ENCODE measurements around the gene AOC2. TPM values are rescaled to one million over a fixed set of nuclear protein-coding genes. Genes with fewer than 3 reads are reported as not detected.

The AOC2 gene
- total and polyA plus RNA-seq, 4 donors = 0.17 to 2.4 (median 0.41) TPM

GRCh38 chr17:42849031-42849430 is 4.7 kb downstream of the AOC2 start:
- Histone ChIP-seq H3K9ac (ENCODE audit: low read depth in 1 of 2, low read length in 2 of 2) (no peak overlapping the region), H3K4me1 (ENCODE audit: control insufficient read depth in 4 of 4, insufficient read depth in 4 of 4, low read length in 3 of 4) (peaks cover 0 to 17% (median 15%) of the 10 kb centered on the region in 4 donors), H3K4me3 (ENCODE audit: low read depth in 1 of 3, low read length in 3 of 3) (no peak overlapping the region), H3K27me3 (ENCODE audit: control insufficient read depth in 4 of 4, insufficient read depth in 4 of 4, low read length in 3 of 4) (no peaks in the 10 kb centered on the region), H3K9me3 (ENCODE audit: control insufficient read depth in 4 of 4, low read length in 3 of 4) (no peaks in the 10 kb centered on the region), H3K27ac (ENCODE audit: low read depth in 1 of 2, low read length in 2 of 2) (no peak overlapping the region), H3K36me3 (ENCODE audit: control insufficient read depth in 4 of 4, insufficient read depth in 3 of 4, low read depth in 1 of 4, low read length in 3 of 4) (peaks cover 5 to 16% (median 5%) of the 10 kb centered on the region in 4 donors)
- TF ChIP-seq HNF4G (IDR thresholded peaks at IDR 0.05) (no peak), CTCF (IDR thresholded peaks at IDR 0.05; ENCODE audit: low read depth, low read length, missing input control) (no peak), JUND (IDR thresholded peaks at IDR 0.05) (no peak)
- WGBS = 95% methylated on average over 9 of the region's 9 CpGs
- DNase-seq (ENCODE audit: low spot score) = no peak

GRCh38 chr17:42849451-42850181 is 5.2 kb downstream of the AOC2 start:
- peak overlapping the region; percentile 17 to 36 for H3K27ac ChIP-seq (ENCODE audit: low read depth in 1 of 2, low read length in 2 of 2)
- H3K36me3 ChIP-seq (ENCODE audit: control insufficient read depth in 4 of 4, insufficient read depth in 3 of 4, low read depth in 1 of 4, low read length in 3 of 4) = peaks cover under 1 to 10% (median 5%) of the 10 kb centered on the region in 4 donors
- TF ChIP-seq TAF1 (conservative IDR thresholded peaks at IDR 0.05) (no peak), RXRA (IDR thresholded peaks at IDR 0.05) (peak; percentile 92 to 97), ZBTB33 (IDR thresholded peaks at IDR 0.05) (peak; percentile 21), ATF3 (IDR thresholded peaks at IDR 0.05) (peak; percentile 54), FOXA1 (IDR thresholded peaks at IDR 0.05) (peak; percentile 12), EGR1 (IDR thresholded peaks at IDR 0.05; ENCODE audit: low read depth in 2 of 2) (no peak), CTCF (IDR thresholded peaks at IDR 0.05; ENCODE audit: low read depth, low read length, missing input control) (no peak), SP1 (IDR thresholded peaks at IDR 0.05) (peak; percentile 80), RAD21 (IDR thresholded peaks at IDR 0.05) (peak; percentile 48 to 70), HNF4A (conservative IDR thresholded peaks at IDR 0.05) (peak; percentile 83 to 97), REST (IDR thresholded peaks at IDR 0.05) (no peak), NR2F2 (IDR thresholded peaks at IDR 0.05) (peak; percentile 29), YY1 (IDR thresholded peaks at IDR 0.05) (peak; percentile 66), JUND (IDR thresholded peaks at IDR 0.05) (peak in 1 of 2 donors; percentile 78), HNF4G (IDR thresholded peaks at IDR 0.05) (peak; percentile 76), FOXA2 (IDR thresholded peaks at IDR 0.05) (peak; percentile 58), GABPA (IDR thresholded peaks at IDR 0.05 in 1 of 2, conservative IDR thresholded peaks at IDR 0.05 in 1 of 2) (no peak)
- H3K27me3 ChIP-seq (ENCODE audit: control insufficient read depth in 4 of 4, insufficient read depth in 4 of 4, low read length in 3 of 4) = no peaks in the 10 kb centered on the region
- WGBS = 46% methylated on average over 8 of the region's 8 CpGs
- no peak overlapping the region for H3K9ac ChIP-seq (ENCODE audit: low read depth in 1 of 2, low read length in 2 of 2)
- H3K9me3 ChIP-seq (ENCODE audit: control insufficient read depth in 4 of 4, low read length in 3 of 4) = no peaks in the 10 kb centered on the region
- no peak for DNase-seq (ENCODE audit: low spot score)
- peaks cover 0 to 17% (median 15%) of the 10 kb centered on the region in 4 donors for H3K4me1 ChIP-seq (ENCODE audit: control insufficient read depth in 4 of 4, insufficient read depth in 4 of 4, low read length in 3 of 4)
- H3K4me3 ChIP-seq (ENCODE audit: low read depth in 1 of 3, low read length in 3 of 3) = no peak overlapping the region

All from liver (tissue), 9 donors.